Neuronal stem cell (in vitro differentiated cells): ENCODE data around the gene MROH9.

Experiments used
- DNase-seq: peaks from one replicate; pipeline ENCODE4 v3.0.0-alpha.2; 2013; ENCODE audit warnings: low spot score
- H2AFZ ChIP-seq: one replicate; pipeline ENCODE4 v1.6.1; 2013; ENCODE audit warnings: mild to moderate bottlenecking, low read length, inconsistent platforms
- H2AK5ac ChIP-seq: 2 replicates; pipeline ENCODE4 v1.6.1; 2013; ENCODE audit warnings: low read depth, mild to moderate bottlenecking, inconsistent platforms, low read length, moderate library complexity, mixed read lengths
- H2BK120ac ChIP-seq: 2 replicates; pipeline ENCODE4 v1.6.1; 2013; ENCODE audit warnings: low read depth, mild to moderate bottlenecking, inconsistent platforms, low read length, moderate library complexity, mixed read lengths
- H2BK12ac ChIP-seq: one replicate; pipeline ENCODE4 v1.6.1; 2013; ENCODE audit warnings: low read length, inconsistent platforms
- H2BK15ac ChIP-seq: 2 replicates; pipeline ENCODE4 v1.6.1; 2013; ENCODE audit warnings: mild to moderate bottlenecking, low read length, inconsistent platforms, mixed read lengths
- H2BK5ac ChIP-seq: one replicate; pipeline ENCODE4 v1.6.1; 2013; ENCODE audit warnings: inconsistent platforms, mild to moderate bottlenecking, low read length, moderate library complexity
- H3K14ac ChIP-seq: one replicate; pipeline ENCODE4 v1.6.1; 2013; ENCODE audit warnings: low read length, inconsistent platforms
- H3K18ac ChIP-seq: 2 replicates; pipeline ENCODE4 v1.6.1; 2013; ENCODE audit warnings: low read length, inconsistent platforms
- H3K23ac ChIP-seq: 2 replicates; pipeline ENCODE4 v1.6.1; 2013; ENCODE audit warnings: low read depth, mild to moderate bottlenecking, mixed read lengths, low read length, inconsistent platforms; ENCODE audit not compliant: poor library complexity
- H3K27ac ChIP-seq: replicated peaks from 3 replicates; pipeline ENCODE4 v1.5.1; 2013; ENCODE audit warnings: low read length, inconsistent platforms
- H3K27me3 ChIP-seq, 3 experiments: 2 replicates each; pipeline ENCODE4 v1.6.1; 2013; ENCODE audit warnings: low read length in 3 of 3, mild to moderate bottlenecking in 2 of 3, inconsistent platforms in 1 of 3, low read depth in 1 of 3, mixed read lengths in 1 of 3, moderate library complexity in 1 of 3; ENCODE audit not compliant: control insufficient read depth in 3 of 3, insufficient read depth in 3 of 3
- H3K36me3 ChIP-seq, 2 donors: replicated peaks in 1 of 2; 2 replicates each; pipeline ENCODE4 v1.6.1; 2013; ENCODE audit warnings: low read length in 2 of 2; ENCODE audit not compliant: control insufficient read depth in 2 of 2, insufficient read depth in 2 of 2
- H3K4ac ChIP-seq: 2 replicates; pipeline ENCODE4 v1.6.1; 2013; ENCODE audit warnings: inconsistent platforms, mild to moderate bottlenecking, low read length, moderate library complexity
- H3K4me1 ChIP-seq, 2 donors: 1 replicate in 1 of 2; 2 replicates in 1 of 2; pipeline ENCODE4 v1.6.1; 2013; ENCODE audit warnings: low read length in 2 of 2, low read depth in 1 of 2; ENCODE audit not compliant: control insufficient read depth in 2 of 2, insufficient read depth in 1 of 2
- H3K4me2 ChIP-seq: one replicate; pipeline ENCODE4 v1.6.1; 2013; ENCODE audit warnings: mild to moderate bottlenecking, low read length, inconsistent platforms; ENCODE audit not compliant: insufficient read depth, poor library complexity, severe bottlenecking
- H3K4me3 ChIP-seq, 2 donors: 2 replicates each; pipeline ENCODE4 v1.5.1; 2013; ENCODE audit warnings: low read length in 2 of 2, mild to moderate bottlenecking in 2 of 2, inconsistent platforms in 1 of 2, moderate library complexity in 1 of 2
- H3K79me1 ChIP-seq: one replicate; pipeline ENCODE4 v1.6.1; 2013; ENCODE audit warnings: low read depth, mild to moderate bottlenecking, inconsistent platforms, low read length, moderate library complexity
- H3K9ac ChIP-seq: one replicate; pipeline ENCODE4 v1.6.1; 2013; ENCODE audit warnings: mild to moderate bottlenecking, low read depth, low read length, inconsistent platforms; ENCODE audit not compliant: poor library complexity
- H3K9me3 ChIP-seq, 2 donors: replicated peaks in 1 of 2; 2 replicates each; pipeline versions ENCODE3 to v1.6.1; 2013; ENCODE audit warnings: low read length in 2 of 2, mild to moderate bottlenecking in 2 of 2, inconsistent platforms in 1 of 2, low read depth in 1 of 2, mixed read lengths in 1 of 2, moderate library complexity in 1 of 2; ENCODE audit not compliant: control insufficient read depth in 2 of 2, insufficient read depth in 1 of 2
- H4K8ac ChIP-seq: one replicate; pipeline ENCODE4 v1.6.1; 2013; ENCODE audit warnings: low read depth, mild to moderate bottlenecking, inconsistent platforms, low read length, moderate library complexity
- H4K91ac ChIP-seq: one replicate; pipeline ENCODE4 v1.6.1; 2013; ENCODE audit warnings: low read length, low read depth, mild to moderate bottlenecking, inconsistent platforms; ENCODE audit not compliant: poor library complexity
- WGBS, 2 donors: extraction: QIAGEN DNeasy Blood & Tissue Kit; methylation state at CpG; one replicate each; pipeline ENCODE4 v1.1.7; 2013; ENCODE audit warnings: missing lambda C conversion rate in 2 of 2, mixed read lengths in 1 of 2; ENCODE audit not compliant: insufficient read length in 2 of 2, insufficient replicate concordance in 1 of 2; ENCODE audit errors: extremely low coverage in 2 of 2; 5-methylcytosine and 5-hydroxymethylcytosine counted together

MROH9 gene

GRCh38 chr1:171090604-171091003 lies 155.3 kb downstream of the MROH9 start, which contains the start of gene FMO3:
FMO3 (plus strand) TSS chr1:171090905; CDS start chr1:171092659, 1,754 bp downstream.
- Histone ChIP-seq H2BK120ac (no peak within 1 kb of the TSS), H3K9me3 (no peaks in the 10 kb centered on the region), H3K23ac (no peak within 1 kb of the TSS), H3K4me3 (no peak within 1 kb of the TSS), H4K8ac (no peak within 1 kb of the TSS), H3K79me1 (no peaks in the 10 kb centered on the region), H3K18ac (no peak within 1 kb of the TSS), H3K36me3 (no peaks in the 10 kb centered on the region), H2AK5ac (no peak within 1 kb of the TSS), H3K9ac (no peak within 1 kb of the TSS), H2BK5ac (no peak within 1 kb of the TSS), H3K27ac (no peak within 1 kb of the TSS), H2BK12ac (no peak within 1 kb of the TSS), H3K4me2 (no peak within 1 kb of the TSS), H3K27me3 (no peaks in the 10 kb centered on the region), H3K4me1 (no peaks in the 10 kb centered on the region), H2AFZ (no peak within 1 kb of the TSS), H4K91ac (no peak within 1 kb of the TSS), H3K14ac (no peak within 1 kb of the TSS), H3K4ac (no peak within 1 kb of the TSS), H2BK15ac (no peak within 1 kb of the TSS)
- WGBS, 2 donors, result no CpG with 5 or more reads among the region's 5 CpGs
- no peak for DNase-seq

- H2AK5ac ChIP-seq, result no peak overlapping the region
- H3K9me3 ChIP-seq, result no peaks in the 10 kb centered on the region
- H2BK5ac ChIP-seq, result no peak overlapping the region
- H2BK12ac ChIP-seq, result no peak overlapping the region
- H2AFZ ChIP-seq, result no peak overlapping the region
- H3K79me1 ChIP-seq, result no peaks in the 10 kb centered on the region
- H3K27me3 ChIP-seq, result no peaks in the 10 kb centered on the region
- no peak overlapping the region for H3K14ac ChIP-seq
- no peak overlapping the region for H3K23ac ChIP-seq
- H2BK120ac ChIP-seq, result no peak overlapping the region
- no peak overlapping the region for H3K9ac ChIP-seq
- H3K18ac ChIP-seq, result no peak overlapping the region
- no peak overlapping the region for H4K8ac ChIP-seq
- no peak overlapping the region for H3K4ac ChIP-seq
- no peaks in the 10 kb centered on the region for H3K4me1 ChIP-seq
- WGBS, 2 donors, result no CpG with 5 or more reads among the region's 1 CpG
- H2BK15ac ChIP-seq, result no peak overlapping the region
- no peak for DNase-seq
- no peaks in the 10 kb centered on the region for H3K36me3 ChIP-seq
- no peak overlapping the region for H4K91ac ChIP-seq
- H3K27ac ChIP-seq, result no peak overlapping the region
- no peak overlapping the region for H3K4me3 ChIP-seq
- H3K4me2 ChIP-seq, result no peak overlapping the region
Observed at GRCh38 chr1:171103862-171104261, 168.5 kb downstream of the MROH9 start.

DNA sequence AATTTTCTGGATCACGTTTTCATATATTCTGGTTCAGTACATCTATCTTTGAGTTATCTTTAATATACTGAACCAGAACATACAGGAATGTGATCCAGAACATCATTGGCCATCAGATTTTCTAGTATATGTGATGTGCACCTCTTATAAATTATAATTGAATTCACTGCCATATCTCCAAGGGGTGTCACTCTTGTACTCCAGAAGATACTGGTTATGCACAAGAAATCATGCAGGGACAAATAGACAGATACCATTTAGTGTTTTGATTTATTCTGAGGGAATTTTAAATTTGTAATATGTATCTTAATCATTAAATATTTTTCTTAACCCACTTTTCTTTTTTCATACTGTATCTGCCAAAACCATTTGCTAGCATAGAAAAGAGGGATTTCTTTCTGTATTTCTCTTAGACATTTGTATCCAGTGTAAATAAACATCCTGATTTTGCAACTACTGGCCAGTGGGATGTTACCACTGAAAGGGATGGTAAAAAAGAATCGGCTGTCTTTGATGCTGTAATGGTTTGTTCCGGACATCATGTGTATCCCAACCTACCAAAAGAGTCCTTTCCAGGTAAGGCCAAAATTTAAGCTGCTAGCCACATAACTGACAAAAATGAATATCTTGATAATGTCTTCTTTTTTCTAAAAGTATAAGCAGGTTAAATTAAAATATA lies 172.1 kb downstream of the MROH9 start:
- H2AK5ac ChIP-seq, result no peak overlapping the region
- H2BK15ac ChIP-seq, result no peak overlapping the region
- H3K14ac ChIP-seq, result no peak overlapping the region
- no peak overlapping the region for H3K18ac ChIP-seq
- H3K4me3 ChIP-seq, result no peak overlapping the region
- H3K4me1 ChIP-seq, result no peaks in the 10 kb centered on the region
- H4K91ac ChIP-seq, result no peak overlapping the region
- WGBS, 2 donors, result no CpG with 5 or more reads among the region's 3 CpGs
- H4K8ac ChIP-seq, result no peak overlapping the region
- H3K9ac ChIP-seq, result no peak overlapping the region
- H3K36me3 ChIP-seq, result no peaks in the 10 kb centered on the region
- no peak overlapping the region for H2BK5ac ChIP-seq
- H3K27me3 ChIP-seq, result no peaks in the 10 kb centered on the region
- H2BK12ac ChIP-seq, result no peak overlapping the region
- no peak overlapping the region for H2BK120ac ChIP-seq
- no peak overlapping the region for H3K23ac ChIP-seq
- no peak overlapping the region for H3K27ac ChIP-seq
- no peak overlapping the region for H2AFZ ChIP-seq
- H3K79me1 ChIP-seq, result no peaks in the 10 kb centered on the region
- no peak overlapping the region for H3K4me2 ChIP-seq
- DNase-seq, result no peak
- H3K9me3 ChIP-seq, result no peaks in the 10 kb centered on the region
- no peak overlapping the region for H3K4ac ChIP-seq

- Histone ChIP-seq H3K9me3 (no peaks in the 10 kb centered on the region), H2BK12ac (no peak overlapping the region), H2BK120ac (no peak overlapping the region), H3K4me3 (no peak overlapping the region), H3K18ac (no peak overlapping the region), H2BK5ac (no peak overlapping the region), H3K23ac (no peak overlapping the region), H4K91ac (no peak overlapping the region), H2AK5ac (no peak overlapping the region), H3K14ac (no peak overlapping the region), H3K79me1 (no peaks in the 10 kb centered on the region), H3K27me3 (no peaks in the 10 kb centered on the region), H3K4me2 (no peak overlapping the region), H3K4ac (no peak overlapping the region), H4K8ac (no peak overlapping the region), H2BK15ac (no peak overlapping the region), H3K4me1 (no peaks in the 10 kb centered on the region), H3K36me3 (no peaks in the 10 kb centered on the region), H3K27ac (no peak overlapping the region), H2AFZ (no peak overlapping the region), H3K9ac (no peak overlapping the region)
- WGBS, 2 donors, result 100% methylated on average over 2 of the region's 8 CpGs; no CpG with 5 or more reads in 1 of the 2 donors
- no peak for DNase-seq
Observed at GRCh38 chr1:171107969-171108368, 172.6 kb downstream of the MROH9 start.
